Adrenal gland (tissue), 5 donors: ENCODE measurements around the gene NRXN3.

ENCODE experiments used
- CTCF ChIP-seq, 6 experiments: fragments of 450-650 bp in 4 of 6; fragments of 200-600 bp in 2 of 6; sonication (generic) in 1 of 6; IDR thresholded peaks; 1 replicate in 5 of 6; 2 replicates in 1 of 6; pipeline versions ENCODE4 v1.5.1 to v1.8.0; 2016 to 2021; ENCODE audit warnings: antibody characterized with exemption in 6 of 6, mild to moderate bottlenecking in 2 of 6, moderate library complexity in 1 of 6
- POLR2A ChIP-seq, 2 donors: fragments of 450-650 bp; IDR thresholded peaks; one replicate each; pipeline ENCODE4 v1.6.1; 2017; ENCODE audit warnings: antibody characterized with exemption in 2 of 2, mild to moderate bottlenecking in 2 of 2, moderate library complexity in 1 of 2
- donor health status: DM: no; HTN: no; CAD: no.

DNA sequence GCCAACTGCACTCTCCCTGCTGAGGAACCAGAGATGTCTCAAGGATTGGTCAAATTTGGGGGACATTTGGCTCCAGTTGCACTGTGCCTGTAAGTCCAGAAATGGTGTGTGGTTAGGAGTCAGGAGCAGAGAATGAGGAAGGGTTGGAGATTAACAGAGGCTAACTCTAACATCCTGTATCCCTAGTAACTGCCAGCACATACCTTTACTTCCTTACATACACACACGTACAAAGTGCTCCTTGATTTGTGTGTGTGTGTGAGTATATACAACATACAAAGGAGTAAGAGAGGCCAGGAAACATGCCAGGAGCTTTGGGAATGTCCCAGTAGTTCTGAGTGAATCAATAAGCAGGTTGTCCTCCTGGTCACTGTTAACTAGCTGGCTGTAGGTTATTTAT is 39.8 kb upstream of the NRXN3 start:
- TF ChIP-seq CTCF (IDR thresholded peaks at IDR 0.05) (no peak), POLR2A (IDR thresholded peaks at IDR 0.05) (no peak)
